Chondrocyte (in vitro differentiated cells): ENCODE data around the gene ATXN7L3B. TPM values are rescaled to one million over a fixed set of nuclear protein-coding genes. Genes with fewer than 3 reads are reported as not detected.

Experiments used
- DNase-seq: peaks from one replicate; pipeline ENCODE4 v3.0.0; 2021; ENCODE audit warnings: mixed read lengths, low spot score
- H3K27ac Mint-ChIP-seq: one replicate; pipeline ENCODE4 v1.8.0; 2021; ENCODE audit warnings: mild to moderate bottlenecking, moderate library complexity, mixed read lengths; ENCODE audit not compliant: unreplicated experiment
- H3K27me3 Mint-ChIP-seq: 2 replicates; pipeline ENCODE4 v1.8.0; 2021; ENCODE audit warnings: low read depth, mixed read lengths
- H3K36me3 Mint-ChIP-seq: 2 replicates; pipeline ENCODE4 v1.8.0; 2021; ENCODE audit warnings: low read depth, mixed read lengths
- H3K4me1 Mint-ChIP-seq: 2 replicates; pipeline ENCODE4 v1.8.0; 2021; ENCODE audit warnings: low read depth, mild to moderate bottlenecking, mixed read lengths
- H3K4me3 Mint-ChIP-seq: one replicate; pipeline ENCODE4 v1.8.0; 2021; ENCODE audit warnings: mild to moderate bottlenecking, moderate library complexity, mixed read lengths; ENCODE audit not compliant: unreplicated experiment
- H3K9me3 Mint-ChIP-seq: 2 replicates; pipeline ENCODE4 v1.8.0; 2021; ENCODE audit warnings: low read depth, mixed read lengths
- total RNA-seq: library from RNA; stranded (reverse); gene quantifications from 3 replicates; pipeline ENCODE4 v1.2.1, GENCODE V29; 2021
- TF ChIP-seq, protein P1 (sequence below): fragments of 200-600 bp; sonication (generic); IDR thresholded peaks from 2 replicates; pipeline ENCODE4 v1.5.0; 2021; ENCODE audit warnings: antibody characterized with exemption, mild to moderate bottlenecking, moderate library complexity

The ATXN7L3B gene
- total RNA-seq, 1 donor from 2014 or later, result 24.3 TPM

DNA sequence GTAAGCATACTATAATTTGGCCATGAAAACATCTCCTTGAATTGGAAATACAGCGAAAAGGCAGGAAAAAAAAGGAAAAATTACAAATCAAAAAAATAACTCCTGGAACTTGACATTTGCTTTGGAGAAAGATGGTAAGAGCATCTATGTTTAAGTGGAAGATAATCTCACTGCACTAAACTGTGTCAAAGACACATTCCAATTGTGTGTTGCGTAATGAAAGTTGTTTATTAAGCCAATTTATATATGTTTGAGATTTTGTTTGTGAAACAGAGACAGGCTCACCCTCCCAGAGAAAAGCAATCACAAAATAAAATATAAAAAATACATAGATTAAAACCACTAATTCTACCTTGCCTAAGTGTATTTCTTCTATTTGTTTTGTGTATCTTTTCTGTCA is 11.1 kb upstream of the ATXN7L3B start:
- Mint-ChIP-seq H3K4me3 (no peak overlapping the region), H3K27me3 (peaks cover 26% of the 10 kb centered on the region), H3K9me3 (no peaks in the 10 kb centered on the region), H3K27ac (no peak overlapping the region), H3K36me3 (no peaks in the 10 kb centered on the region), H3K4me1 (no peaks in the 10 kb centered on the region)
- TF ChIP-seq, protein P1, sequence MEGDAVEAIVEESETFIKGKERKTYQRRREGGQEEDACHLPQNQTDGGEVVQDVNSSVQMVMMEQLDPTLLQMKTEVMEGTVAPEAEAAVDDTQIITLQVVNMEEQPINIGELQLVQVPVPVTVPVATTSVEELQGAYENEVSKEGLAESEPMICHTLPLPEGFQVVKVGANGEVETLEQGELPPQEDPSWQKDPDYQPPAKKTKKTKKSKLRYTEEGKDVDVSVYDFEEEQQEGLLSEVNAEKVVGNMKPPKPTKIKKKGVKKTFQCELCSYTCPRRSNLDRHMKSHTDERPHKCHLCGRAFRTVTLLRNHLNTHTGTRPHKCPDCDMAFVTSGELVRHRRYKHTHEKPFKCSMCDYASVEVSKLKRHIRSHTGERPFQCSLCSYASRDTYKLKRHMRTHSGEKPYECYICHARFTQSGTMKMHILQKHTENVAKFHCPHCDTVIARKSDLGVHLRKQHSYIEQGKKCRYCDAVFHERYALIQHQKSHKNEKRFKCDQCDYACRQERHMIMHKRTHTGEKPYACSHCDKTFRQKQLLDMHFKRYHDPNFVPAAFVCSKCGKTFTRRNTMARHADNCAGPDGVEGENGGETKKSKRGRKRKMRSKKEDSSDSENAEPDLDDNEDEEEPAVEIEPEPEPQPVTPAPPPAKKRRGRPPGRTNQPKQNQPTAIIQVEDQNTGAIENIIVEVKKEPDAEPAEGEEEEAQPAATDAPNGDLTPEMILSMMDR, result no peak
- no peak for DNase-seq

DNA sequence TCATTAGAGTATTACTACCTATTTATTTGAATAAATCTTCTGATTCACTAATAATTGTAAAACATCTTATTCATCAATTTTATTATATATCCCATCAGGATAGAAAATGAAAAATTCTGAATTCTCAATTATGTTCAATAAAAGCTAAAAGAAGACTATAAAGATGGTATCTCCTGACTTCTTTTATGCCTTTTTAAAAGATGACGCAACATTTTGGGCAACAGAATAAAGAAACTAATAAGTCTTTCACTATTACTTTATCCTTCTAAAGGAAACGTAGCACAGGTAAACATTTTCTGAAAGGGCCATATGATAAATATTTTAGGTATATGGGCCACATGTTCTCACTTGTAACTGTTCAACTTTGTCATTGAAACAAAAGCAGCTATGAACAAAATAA is 10.1 kb upstream of the ATXN7L3B start:
- Mint-ChIP-seq H3K36me3 (no peaks in the 10 kb centered on the region), H3K27me3 (peaks cover 21% of the 10 kb centered on the region), H3K9me3 (no peaks in the 10 kb centered on the region), H3K27ac (no peak overlapping the region), H3K4me3 (no peak overlapping the region), H3K4me1 (no peaks in the 10 kb centered on the region)
- no peak for DNase-seq
- TF ChIP-seq, protein P1, result no peak

DNA sequence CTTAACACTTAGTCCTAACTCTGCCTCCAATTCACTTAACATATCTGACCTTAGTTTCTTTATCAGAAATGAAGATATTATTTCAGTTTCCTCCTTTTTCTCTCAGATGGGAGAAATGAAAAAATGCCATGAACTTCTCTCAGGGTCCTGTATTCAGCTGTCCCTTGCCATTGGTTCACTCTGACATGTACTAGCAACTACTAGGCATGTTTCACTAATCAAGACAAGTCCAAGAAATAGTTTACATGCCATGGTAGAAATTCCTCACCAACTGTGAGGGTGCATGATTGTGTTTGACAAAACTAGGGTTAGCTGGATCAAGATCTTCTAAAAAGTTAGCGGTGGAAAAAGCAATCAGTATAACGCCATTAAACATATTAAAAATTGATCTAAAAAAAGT is 7.0 kb upstream of the ATXN7L3B start:
- no peaks in the 10 kb centered on the region for H3K36me3 Mint-ChIP-seq
- no peaks in the 10 kb centered on the region for H3K4me1 Mint-ChIP-seq
- TF ChIP-seq, protein P1, result no peak
- H3K4me3 Mint-ChIP-seq, result no peak overlapping the region
- H3K9me3 Mint-ChIP-seq, result no peaks in the 10 kb centered on the region
- H3K27ac Mint-ChIP-seq, result no peak overlapping the region
- DNase-seq, result no peak
- peaks cover 10% of the 10 kb centered on the region for H3K27me3 Mint-ChIP-seq

DNA sequence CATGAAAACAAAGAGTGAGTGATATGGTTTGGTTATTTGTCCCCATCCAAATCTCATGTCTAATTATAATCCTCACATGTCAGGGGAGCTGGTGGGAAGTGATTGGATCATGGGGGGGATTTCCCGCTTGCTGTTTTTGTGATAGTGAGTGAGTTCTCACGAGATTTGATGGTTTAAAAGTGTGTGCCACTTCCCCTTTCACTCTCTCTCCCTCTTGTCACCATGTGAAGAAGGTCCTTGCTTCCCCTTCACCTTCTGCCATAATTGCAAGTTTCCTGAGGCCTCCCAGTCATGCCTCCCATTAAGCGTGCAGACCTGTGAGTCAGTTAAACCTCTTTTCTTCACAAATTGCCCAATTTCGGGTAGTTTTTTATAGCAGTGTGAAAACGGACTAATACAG is 2.1 kb upstream of the ATXN7L3B start:
- peaks cover 31% of the 10 kb centered on the region for H3K4me1 Mint-ChIP-seq
- TF ChIP-seq, protein P1, result no peak
- H3K36me3 Mint-ChIP-seq, result peaks cover 19% of the 10 kb centered on the region
- peaks cover 2% of the 10 kb centered on the region for H3K27me3 Mint-ChIP-seq
- DNase-seq, result no peak
- H3K27ac Mint-ChIP-seq, result no peak overlapping the region
- H3K4me3 Mint-ChIP-seq, result no peak overlapping the region
- H3K9me3 Mint-ChIP-seq, result no peaks in the 10 kb centered on the region

DNA sequence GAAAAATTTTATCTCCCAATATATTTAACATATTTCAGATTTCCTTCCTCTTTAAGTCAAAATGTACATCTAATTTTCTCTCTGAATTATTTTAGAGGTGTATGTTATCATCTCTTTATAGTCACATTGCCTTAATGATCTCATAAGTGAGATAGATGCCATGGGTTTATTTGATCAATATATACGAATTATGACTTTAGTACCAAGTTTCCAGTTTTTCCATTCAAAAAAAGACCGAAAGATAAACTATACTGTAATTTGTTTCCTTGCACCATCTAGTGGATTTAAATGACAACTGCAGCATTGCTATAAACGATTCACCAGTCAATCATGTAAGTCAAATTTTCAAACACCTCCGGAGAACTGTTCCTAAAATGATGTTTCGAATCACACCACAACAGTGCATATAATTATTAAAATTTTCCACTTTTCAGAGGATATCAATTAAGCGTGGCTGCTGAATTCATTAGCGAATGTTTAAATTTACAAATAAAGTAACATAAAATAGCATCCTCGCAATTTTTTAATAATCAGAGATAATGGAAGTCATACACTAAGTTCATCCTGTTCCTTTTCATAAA is 419 bp upstream of the ATXN7L3B start:
- Mint-ChIP-seq H3K27me3 (no peaks in the 10 kb centered on the region), H3K9me3 (no peaks in the 10 kb centered on the region), H3K27ac (peak overlapping the region; percentile 99), H3K4me3 (peak overlapping the region; percentile 97), H3K36me3 (peaks cover 29% of the 10 kb centered on the region), H3K4me1 (peaks cover 46% of the 10 kb centered on the region)
- TF ChIP-seq, protein P1, result peak; percentile 91
- no peak for DNase-seq
